Transverse colon (tissue), 4 donors: ENCODE results near the gene AP3B1.

ENCODE experiments used
- CTCF ChIP-seq, 5 experiments: fragments of 200-600 bp in 3 of 5; fragments of 450-650 bp in 2 of 5; sonication (generic) in 3 of 5; IDR thresholded peaks; 1 replicate in 2 of 5; 2 replicates in 3 of 5; pipeline ENCODE4 v1.5.1; 2016 to 2017; ENCODE audit warnings: antibody characterized with exemption in 5 of 5, inconsistent platforms in 3 of 5, mild to moderate bottlenecking in 2 of 5, moderate library complexity in 1 of 5
- POLR2A ChIP-seq: fragments of 450-650 bp; IDR thresholded peaks from one replicate; pipeline ENCODE4 v1.6.1; 2016; ENCODE audit warnings: antibody characterized with exemption, mild to moderate bottlenecking, moderate library complexity
- POLR2AphosphoS5 ChIP-seq, 3 donors: sonication (generic); formaldehyde crosslinking; IDR thresholded peaks; one replicate each; pipeline ENCODE4 v1.6.1; 2016; ENCODE audit warnings: antibody characterized with exemption in 3 of 3

DNA sequence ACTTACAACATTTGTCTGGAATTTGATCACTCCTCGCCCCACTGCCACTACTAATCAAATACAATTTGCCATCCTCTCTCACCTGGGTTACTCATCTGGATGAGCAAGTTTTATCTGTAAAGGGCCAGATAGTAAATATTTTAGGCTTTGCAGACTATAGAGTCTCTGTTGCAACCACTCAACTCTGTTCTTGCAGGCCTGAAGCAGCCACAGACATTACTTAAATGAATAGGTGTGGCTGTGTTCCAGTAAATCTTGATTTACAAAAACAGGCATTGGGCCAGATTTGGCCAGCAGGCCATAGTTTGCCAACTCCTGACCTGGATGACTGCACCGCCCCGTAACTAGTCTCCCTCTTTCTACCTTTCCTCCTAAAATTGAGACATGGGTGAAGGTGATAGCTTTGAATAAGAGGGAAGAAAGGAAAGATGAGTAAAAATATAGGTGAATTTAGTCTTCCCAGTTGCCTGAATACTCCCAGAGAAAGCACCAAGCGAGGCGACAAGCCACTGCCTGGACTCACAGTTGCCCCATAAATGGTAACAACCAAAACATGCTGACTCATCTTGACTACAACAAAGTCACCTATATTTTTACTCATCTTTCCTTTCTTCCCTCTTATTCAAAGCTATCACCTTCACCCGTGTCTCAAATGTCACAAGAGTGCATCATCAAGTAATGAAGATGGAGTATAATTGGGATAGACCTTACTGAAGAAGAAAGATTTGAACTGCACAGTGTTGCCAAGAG lies 33.4 kb upstream of the AP3B1 start:
- no peak for TF ChIP-seq POLR2AphosphoS5 (IDR thresholded peaks at IDR 0.05)
- TF ChIP-seq CTCF (IDR thresholded peaks at IDR 0.05), result no peak
- no peak for TF ChIP-seq POLR2A
